Measurements from ENCODE around the gene ARHGAP24.

ARHGAP24 gene

DNA sequence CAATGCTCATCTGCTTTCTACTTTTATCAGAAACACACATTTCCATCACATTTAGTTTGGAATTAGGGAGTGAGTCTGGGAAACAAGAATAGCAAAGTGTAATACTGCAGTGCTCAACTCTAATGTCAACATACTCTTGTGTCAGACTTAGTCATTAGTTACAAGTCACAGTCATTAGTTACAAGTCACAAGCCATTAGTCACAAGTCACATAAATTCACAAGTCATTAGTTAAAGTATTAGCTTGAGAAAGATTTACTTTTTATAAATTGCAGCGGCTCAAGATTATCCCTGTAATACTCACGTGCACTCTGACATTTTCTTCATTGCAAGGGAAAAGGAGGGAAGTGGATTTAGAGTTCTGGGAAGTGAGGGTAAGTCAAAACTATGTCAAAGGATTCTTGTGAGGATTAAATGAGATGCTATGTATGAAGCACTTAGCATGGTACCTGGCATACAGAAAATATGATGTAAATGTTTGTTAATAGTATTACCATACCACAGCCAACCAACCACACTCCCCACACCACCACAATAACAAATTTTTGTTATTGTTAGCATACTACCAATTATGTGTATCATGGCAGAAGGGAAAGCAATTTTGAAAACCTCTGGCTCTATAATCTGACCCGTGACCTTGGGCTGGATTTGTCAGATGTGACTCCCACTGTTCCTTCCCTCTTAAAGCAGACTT is 116.6 kb downstream of the ARHGAP24 start:
- DNase-seq, result no peak

DNA sequence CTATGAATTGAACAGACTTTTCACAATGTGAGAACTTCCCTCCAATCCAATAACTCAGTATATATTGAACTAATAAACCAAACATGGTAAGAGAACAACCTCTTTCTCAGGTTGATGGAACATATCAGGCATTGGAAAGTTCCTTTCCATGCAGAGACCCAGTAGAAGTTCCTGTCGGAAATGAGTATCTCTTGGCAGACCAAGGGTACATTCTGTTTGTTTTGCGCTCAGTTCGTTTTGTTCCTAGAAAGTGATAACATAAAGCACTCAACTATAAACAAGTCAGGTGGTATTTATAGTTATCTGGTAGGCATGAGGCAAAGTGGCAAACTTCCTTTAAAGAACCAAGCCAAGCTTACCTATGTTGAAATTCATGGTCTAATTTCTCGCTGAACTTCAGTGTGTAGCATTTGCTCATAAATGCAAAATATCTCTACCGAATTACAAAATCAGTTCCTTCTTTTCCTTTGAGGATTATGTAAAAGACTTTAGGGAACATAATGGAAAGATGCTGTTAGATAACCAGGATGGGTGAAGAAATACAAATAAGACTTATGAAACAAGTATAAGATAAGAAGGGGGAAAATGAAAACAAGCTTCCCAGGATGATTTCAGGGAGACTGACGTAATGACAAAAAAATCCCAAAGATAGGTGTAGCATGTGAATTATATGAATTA is 120.3 kb downstream of the ARHGAP24 start:
- no peak for DNase-seq

DNA sequence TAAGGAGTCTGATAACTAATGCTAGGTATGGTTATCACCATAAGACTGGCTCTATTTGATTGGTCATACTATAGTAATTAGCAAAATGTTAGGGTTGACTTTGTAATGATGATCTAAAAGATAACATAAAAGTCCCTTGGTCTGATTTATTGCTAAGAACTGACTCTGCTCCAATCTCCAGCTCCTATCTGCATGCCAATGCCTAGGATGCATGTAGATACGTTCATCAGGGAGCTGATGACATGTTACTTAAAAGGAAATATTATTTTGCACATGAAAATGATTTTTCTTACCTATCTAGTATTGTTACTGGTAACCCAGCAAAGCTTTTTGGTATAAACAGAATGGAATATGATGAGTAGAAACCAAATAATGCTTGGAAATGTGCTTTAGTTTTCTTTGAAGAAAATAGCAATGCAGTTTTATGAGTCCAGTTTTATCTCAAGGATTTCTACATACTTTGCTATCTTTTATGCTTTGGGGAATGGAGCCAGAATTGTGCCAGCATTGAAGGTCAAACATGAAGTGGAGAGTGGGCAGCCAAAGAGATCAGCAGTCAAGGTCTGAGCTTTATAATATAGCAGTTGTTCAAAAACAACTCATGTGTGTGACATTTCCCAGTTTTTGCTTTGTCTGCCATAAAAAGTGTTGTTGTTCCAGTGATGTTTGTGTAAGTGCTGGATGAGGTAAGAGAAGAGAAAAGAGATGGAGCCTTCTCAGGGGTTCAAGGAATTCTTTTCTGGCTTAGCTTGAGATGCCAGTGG is 121.0 kb downstream of the ARHGAP24 start:
- DNase-seq, result no peak

DNA sequence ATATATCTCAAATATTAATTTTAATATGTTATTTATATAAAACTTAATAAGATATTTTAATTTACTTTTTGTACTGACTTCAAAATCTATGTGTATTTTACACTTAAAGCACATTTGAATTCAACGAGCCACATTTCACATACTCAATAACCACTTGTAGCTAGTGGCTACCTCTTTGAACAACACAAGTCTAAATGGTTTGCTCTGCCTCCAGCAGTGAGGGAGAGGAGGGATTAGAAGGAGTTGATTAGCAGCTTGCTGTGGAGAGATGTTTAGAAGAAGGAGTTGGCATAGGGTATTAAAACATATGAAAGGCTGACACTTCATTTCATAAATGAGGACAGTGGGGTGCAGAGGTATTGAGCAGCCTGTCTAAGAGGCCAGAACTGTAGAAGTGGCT is 124.0 kb downstream of the ARHGAP24 start:
- DNase-seq, result no peak

DNA sequence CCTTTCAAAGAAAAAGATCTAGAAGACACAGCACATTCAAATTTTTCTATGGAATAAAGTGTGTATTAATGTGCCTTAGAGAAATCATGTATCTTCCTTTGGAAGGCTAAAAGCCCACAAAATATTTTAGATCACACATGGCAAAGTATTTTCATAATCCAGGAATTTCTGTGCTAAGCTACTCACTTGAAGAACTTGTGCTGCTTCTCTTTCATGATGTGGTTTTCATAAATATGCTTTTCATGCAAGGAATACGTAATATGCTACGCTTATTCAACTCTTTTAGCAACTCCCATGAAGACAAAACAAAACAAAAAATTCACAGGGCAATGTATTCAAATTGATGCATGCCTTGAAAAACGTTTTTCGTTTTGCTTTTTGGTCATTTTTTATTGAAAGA is 125.6 kb downstream of the ARHGAP24 start:
- DNase-seq, result no peak

DNA sequence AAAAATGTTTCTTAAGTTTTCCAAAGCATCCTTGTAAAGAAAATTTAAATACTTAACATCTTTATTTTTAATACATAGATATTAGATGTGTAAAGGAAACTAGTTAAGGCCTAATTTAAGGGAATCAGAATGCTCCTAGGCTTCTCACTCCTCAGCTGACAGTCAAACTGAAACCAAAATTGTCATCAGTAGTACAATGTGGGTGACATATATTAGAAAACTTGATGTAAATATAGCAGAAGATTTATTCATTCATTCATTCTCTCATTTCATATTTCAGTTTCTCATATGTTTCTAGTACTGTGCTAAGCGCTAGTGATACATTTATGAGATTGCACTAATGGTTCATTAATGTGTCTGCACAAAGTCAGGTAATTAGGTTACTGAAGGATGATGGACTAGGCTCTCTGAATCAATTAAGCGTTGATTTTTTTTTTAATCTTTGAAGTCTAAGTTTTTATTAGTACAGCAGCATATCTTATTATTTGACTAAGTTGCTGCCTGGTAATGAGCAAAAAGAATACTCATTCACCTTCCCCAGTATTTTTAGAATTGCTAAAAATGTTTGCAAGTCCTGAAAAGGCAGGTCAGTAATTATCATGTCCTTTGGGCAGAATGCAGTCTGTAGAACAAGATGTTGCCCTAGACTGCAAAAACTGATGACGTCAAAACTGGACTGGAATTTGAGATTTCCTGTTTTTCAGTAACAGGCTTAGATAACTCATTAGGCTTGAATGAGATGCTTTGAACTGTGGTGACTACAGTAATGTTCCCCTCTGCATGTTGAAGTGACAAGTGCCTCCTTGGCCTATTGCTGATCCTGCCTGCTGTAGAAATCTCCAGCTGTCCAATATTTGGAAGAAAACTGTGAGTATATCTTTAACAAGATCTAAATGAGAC is 128.7 kb downstream of the ARHGAP24 start:
- DNase-seq, result no peak

DNA sequence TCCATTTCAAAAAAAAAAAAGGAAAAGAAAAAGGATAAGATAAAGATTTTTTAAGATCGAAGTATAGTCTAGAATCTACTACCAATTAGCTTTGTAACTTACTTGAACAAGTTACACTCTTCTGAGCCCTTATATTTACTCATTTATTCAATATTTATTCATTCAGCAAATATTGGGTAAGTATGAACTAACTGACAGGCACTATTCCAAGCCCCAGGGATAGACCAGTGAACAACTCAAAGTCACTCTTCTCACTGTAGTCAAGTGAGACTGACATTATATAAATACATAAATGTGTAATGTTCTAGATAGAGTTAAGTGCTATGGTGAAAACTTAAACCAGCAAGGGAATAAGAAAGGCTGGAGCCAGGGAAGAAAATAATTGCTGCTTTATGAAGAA is 131.6 kb downstream of the ARHGAP24 start:
- no peak for DNase-seq

DNA sequence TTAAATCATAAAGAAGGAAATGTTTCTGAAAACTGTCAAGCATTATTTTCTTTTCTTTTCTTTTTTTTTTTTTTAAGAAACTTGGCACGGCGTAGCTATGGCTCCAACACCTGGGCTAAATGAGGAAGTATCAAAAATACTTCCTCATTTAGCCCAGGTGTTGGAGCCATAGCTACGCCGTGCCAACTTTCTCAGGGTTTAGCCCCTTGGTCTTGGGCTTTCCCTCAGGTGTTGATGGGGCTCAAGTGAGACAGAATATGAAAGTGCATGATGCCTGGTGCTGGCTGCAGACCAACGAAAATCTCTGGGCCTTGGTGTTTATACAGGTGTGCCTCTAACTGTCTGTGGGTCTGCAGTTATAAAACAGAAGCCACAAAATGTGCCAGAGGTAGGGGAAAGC is 132.7 kb downstream of the ARHGAP24 start:
- DNase-seq, result no peak

DNA sequence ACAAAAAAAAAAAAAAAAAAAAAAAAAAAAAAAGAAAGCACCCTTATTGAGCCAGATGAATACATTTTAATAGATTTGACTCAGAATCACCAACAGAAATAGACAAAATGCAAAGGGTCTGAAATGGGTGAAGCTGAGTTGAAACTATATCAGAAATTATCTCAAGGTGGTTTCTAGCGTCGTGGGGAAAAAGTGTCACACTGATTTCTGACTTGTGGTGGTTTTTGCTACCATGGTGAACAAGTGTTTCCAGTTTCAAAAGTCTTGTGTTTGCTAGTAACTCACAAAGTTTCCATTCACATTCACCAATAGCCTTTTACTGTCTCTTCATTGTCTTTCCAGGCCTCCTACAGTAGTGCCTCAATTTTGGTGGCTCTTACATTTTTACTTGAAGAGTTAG is 135.5 kb downstream of the ARHGAP24 start:
- DNase-seq, result no peak

DNA sequence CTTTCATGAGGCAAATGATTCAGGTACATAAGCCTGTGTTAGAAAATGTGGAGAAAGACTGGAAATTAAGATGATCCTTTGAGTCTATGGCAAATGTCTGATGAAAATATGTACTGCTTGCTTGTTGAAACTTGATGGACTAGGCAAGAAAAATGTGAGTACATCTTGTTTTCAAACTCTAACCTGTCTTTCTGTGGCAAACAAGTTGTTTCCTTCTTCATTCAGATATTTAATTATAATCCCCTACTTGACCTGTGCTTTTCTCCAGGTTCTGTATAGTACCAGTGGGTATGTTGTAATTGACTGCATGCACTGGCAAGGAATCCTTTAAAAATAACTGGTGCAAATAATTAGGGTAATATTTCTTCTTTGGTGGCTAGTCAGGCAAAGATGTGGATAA is 136.7 kb downstream of the ARHGAP24 start:
- no peak for DNase-seq

DNA sequence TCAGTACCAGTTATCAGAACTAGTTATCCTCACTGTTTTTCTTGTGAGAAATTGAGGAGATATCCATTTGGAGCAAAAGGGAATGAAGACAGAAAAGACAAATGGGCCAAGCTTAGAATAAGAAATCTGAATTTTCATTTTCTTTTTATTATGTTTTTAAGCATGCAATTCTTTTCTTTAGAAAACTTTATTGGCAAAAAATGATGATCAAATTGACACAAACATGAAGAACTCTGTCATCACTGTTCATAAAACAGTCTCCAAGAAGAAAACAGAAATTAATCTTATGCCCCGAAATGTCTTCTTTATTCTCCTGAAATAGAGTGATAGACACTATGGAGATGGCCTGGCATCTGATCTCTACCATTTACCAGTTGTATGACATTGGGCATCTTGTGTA is 139.0 kb downstream of the ARHGAP24 start:
- no peak for DNase-seq

DNA sequence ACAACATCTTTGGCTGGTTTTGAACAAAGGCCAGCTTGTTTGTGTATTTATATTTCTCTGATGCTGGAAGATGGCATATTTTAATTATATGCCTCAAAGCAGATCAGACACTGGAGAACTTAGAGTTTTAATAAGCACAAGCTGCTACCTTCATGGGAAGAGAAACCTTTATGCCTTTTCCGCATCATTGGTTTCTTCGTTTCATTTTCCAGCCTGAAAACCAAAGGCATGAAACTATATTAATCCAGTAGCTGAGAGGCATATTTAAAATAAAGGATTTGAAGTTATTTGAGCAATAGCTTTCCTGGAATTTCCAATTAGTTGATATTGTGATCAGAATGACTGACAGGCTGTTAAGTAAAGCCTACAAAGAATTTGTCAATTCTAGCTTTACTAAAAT is 141.0 kb downstream of the ARHGAP24 start:
- no peak for DNase-seq

DNA sequence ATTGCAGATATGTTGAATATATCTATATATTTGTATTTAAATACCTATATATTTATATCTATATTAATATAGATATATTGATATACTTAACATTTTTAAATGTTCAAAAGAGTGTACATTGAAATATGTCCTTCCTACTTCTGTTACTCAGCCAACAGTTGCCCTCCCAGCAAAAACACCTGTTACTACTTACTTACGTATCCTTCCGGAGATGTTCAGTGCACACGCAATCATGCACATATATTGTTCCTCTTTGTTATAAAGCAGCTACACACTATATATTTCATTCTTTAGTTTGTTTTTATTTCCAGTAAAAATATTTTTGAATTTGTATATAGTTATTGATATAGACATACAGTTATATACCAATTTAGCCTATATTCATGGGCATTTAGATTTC is 142.3 kb downstream of the ARHGAP24 start:
- DNase-seq, result no peak

DNA sequence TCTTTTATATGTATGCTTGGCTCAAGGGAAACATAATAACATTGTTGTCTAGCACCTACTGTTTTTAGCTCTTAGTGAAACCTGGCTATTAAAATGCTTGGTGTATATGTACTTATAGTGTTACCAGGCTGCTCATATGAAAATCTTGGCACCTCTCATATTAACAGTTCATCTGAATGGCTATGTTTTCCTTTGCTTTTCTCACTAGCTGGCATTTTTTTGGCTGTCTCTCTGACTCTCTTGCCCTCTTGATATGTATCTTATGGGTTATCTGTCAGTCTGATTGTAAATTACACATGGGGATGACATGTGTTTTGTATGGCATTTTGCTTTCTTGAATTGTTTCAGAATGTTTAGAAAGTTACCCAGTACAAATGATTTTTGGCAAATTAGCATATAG is 158.0 kb downstream of the ARHGAP24 start:
- no peak for DNase-seq

DNA sequence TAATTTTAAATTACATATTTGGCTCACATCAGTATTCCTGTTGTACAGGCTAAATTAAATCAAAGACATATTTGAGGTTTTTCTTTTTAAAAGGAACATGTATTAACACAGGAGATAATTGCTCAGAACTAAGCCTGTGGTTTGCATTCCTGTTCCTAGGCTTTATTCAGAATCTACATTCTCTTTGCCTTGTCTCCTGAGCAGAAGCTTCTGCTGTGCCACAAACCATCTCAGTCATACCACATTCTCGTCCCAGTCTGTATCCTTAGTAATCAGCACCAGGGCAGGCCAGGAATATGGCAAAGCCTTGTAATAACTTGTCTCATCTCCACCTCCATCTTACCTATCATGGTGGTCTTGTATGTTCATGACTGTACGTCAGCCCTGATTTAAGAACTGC is 162.8 kb downstream of the ARHGAP24 start:
- no peak for DNase-seq

DNA sequence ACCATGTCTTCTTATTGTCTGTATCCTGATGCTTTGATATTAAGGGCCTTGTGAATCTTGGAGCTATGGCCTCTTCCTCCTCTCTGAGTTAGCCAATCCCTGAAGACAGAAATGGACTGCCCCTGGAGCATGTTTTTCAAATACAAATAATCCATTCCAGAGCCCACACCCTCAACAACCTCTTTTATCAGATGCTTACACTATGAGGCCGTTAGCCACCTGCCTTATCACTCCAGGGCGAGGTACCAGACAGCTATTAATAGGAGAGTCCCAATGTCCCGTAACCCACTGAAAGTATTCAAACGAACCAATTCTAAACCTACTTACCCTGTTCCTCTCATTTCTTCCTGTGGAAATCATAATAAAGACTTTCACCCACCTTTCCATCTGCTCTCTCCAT is 165.0 kb downstream of the ARHGAP24 start:
- no peak for DNase-seq

DNA sequence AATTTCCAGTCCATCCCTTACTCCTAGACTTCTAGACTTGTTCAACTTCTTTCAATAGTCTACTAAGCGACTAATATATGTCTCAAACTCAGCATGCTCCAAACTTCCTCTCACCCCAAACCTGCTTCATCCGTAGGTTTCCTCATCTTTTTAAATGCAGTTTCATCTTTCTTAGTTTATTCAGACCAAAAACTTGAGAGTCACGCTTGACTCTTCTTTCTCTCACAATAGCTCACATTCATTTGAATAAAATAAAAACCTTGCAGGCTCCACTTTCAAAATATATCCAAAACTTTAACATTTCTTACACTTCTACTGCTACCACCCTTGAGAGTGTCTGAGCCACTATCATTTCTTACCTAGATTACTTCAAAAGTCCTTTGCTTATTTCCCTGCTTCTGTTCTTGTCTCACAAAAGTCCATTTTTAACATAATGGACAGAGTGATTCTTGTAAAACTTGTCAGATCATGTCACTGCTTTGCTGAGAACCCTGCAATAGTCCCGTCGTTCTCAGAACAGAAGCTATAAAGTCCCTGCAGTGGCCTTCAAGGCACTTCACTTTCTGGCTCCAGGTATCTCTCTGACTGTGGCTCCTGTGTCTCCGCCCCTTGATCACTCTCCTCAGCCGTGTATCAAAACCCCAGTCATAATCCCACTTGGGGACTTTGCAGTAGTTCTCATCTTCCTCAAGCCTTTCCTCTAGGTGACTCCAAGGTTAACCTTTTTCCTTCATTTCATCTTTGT is 167.6 kb downstream of the ARHGAP24 start:
- no peak for DNase-seq

DNA sequence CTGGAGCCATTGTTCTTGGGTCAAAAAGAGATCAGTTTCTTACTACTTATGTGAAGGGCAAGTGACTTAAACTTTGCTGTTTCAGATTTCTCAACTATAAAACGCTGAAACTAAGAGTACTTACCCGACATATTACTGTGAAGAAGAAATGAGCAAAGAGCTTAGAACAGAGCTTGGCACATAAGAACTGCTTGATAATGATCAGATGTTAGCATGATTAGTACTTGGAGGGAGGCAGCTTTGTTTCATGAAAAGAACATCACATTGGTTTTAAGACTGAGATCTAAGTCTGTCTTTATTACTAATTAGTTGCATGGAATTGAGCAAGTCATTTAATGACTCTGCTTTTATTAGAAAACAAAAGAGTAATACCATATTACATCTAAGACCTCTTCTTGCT is 169.1 kb downstream of the ARHGAP24 start:
- DNase-seq, result no peak

DNA sequence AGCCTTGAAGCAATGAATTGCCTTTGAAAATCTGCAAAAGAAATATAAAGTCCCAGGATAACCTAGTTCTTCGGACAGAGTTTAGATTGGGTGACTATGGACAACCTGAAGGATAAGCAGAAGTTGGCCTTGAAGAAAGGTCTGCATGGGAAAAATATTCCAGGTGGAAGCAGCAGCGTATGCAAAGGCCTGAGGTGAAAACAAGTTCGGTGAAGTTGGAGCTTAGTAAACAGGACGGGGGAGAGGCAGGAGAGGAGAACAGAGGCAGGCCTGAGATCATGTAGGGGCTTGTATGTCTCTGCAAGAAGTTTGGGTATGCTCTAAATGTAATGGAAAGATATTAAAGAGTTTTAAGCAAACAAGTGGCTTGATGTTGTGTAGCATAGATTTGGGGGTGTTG is 176.0 kb downstream of the ARHGAP24 start:
- no peak for DNase-seq

DNA sequence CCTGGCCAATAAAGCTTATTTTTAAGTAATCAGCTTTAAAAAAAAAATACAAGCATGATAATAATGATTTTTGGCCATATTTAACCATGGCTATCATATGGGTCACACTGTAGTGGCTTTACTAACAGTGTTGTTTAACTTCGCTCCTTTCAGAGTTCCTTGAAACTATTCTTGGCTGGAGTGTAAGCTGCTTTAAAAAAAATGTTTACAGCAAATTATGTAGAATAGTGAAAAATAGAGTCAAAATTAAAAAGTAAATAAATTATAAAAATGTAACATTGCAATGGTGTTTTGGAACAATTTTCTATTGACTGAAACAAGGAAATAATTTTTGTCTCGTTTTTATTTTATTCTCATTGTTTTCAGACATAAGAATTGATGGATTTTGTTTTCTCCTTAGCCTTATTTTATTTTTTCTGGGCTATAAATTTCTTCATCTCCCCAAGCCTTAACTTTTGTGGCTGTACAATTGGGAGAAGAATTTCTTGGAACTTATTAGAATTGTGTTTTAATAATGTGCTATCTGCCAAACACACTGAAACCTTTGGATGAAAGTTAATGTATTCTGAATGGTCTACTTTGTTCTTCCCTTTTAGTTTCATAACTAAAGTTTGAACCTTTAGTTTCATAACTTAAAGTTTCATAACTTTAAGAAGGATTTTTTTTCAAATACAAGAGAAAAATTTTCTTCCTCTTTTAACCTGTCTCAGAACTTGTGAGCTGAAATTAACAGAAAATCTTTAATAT is 182.0 kb downstream of the ARHGAP24 start:
- no peak for DNase-seq

DNA sequence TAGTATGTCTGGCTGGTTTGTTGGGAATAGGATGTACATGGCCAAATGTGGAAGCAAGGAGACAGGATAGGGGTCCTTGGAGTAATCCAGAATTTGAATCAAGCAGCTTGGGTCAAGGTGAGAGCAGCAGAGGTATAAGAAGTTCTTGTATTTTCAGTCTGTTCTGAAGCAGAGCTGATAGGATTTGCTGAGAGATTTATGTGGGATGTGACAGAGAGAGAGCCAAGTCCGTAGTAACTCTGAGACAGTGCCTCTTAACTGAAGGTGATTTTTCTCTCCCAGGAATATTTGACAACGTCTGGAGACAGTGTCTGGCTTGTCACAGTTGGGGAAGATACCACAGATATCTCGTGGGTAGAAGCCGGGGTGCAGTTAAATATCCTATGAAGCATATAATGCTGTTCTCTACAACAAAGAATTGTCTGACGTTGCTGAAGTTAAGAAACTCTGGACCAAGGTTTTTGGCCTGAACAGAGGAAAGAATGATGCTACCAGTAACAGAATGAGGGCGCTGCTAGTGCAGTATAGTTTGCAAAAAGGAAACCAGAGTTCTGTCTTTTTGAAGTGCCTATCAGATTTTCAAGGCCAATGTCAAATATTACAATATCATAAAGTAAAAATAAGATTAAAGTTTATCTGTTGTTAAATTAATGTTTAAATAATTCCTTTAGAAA is 184.0 kb downstream of the ARHGAP24 start:
- no peak for DNase-seq
